ENCODE results near the gene IL36RN. TPM values are rescaled to one million over a fixed set of nuclear protein-coding genes. Genes with fewer than 3 reads are reported as not detected.

IL36RN gene
- total RNA-seq, 1 donor from 2014 or later: 0.25 TPM

GRCh38 chr2:113069676-113070605 is 10.9 kb downstream of the IL36RN start:
- intact Hi-C loops (cut with DNase I): no loop called here
- TF ChIP-seq POLR2AphosphoS5 (IDR thresholded peaks at IDR 0.05; ENCODE audit: insufficient read depth in 1 of 2, low read depth in 1 of 2) (no peak), POLR2A (IDR thresholded peaks at IDR 0.05) (no peak), CTCF (IDR thresholded peaks at IDR 0.05) (no peak)
- Histone ChIP-seq H3K27ac (no peak overlapping the region), H3K4me1 (peaks cover 5% of the 10 kb centered on the region), H3K9me3 (no peaks in the 10 kb centered on the region), H3K36me3 (no peaks in the 10 kb centered on the region), H3K27me3 (no peaks in the 10 kb centered on the region), H3K4me3 (no peak overlapping the region)
- DNase-seq (ENCODE audit: extremely low spot score in 2 of 2): peak; percentile 52 to 60

- DNase-seq (ENCODE audit: extremely low spot score in 2 of 2): peak in 1 of 2 donors; percentile 47
- peaks cover 5% of the 10 kb centered on the region for H3K4me1 ChIP-seq
- H3K36me3 ChIP-seq: no peaks in the 10 kb centered on the region
- no peak overlapping the region for H3K4me3 ChIP-seq
- TF ChIP-seq POLR2A (IDR thresholded peaks at IDR 0.05) (no peak), POLR2AphosphoS5 (IDR thresholded peaks at IDR 0.05; ENCODE audit: insufficient read depth in 1 of 2, low read depth in 1 of 2) (no peak), CTCF (IDR thresholded peaks at IDR 0.05) (no peak)
- no peak overlapping the region for H3K27ac ChIP-seq
- no peaks in the 10 kb centered on the region for H3K27me3 ChIP-seq
- no peaks in the 10 kb centered on the region for H3K9me3 ChIP-seq
- intact Hi-C loops (cut with DNase I): no loop called here
Measured at GRCh38 chr2:113070606-113070975, 11.6 kb downstream of the IL36RN start.

GRCh38 chr2:113072584-113072983 is 13.6 kb downstream of the IL36RN start:
- no peaks in the 10 kb centered on the region for H3K36me3 ChIP-seq
- intact Hi-C loops (cut with DNase I): no loop called here
- no peaks in the 10 kb centered on the region for H3K27me3 ChIP-seq
- H3K4me3 ChIP-seq: no peak overlapping the region
- peaks cover 5% of the 10 kb centered on the region for H3K4me1 ChIP-seq
- H3K27ac ChIP-seq: no peak overlapping the region
- TF ChIP-seq POLR2A (IDR thresholded peaks at IDR 0.05): no peak
- no peak for TF ChIP-seq POLR2AphosphoS5 (IDR thresholded peaks at IDR 0.05; ENCODE audit: insufficient read depth in 1 of 2, low read depth in 1 of 2)
- no peak for TF ChIP-seq CTCF (IDR thresholded peaks at IDR 0.05)
- DNase-seq (ENCODE audit: extremely low spot score in 2 of 2): no peak
- no peaks in the 10 kb centered on the region for H3K9me3 ChIP-seq

- no peak overlapping the region for H3K4me3 ChIP-seq
- intact Hi-C loops (cut with DNase I): no loop called here
- peaks cover 5% of the 10 kb centered on the region for H3K4me1 ChIP-seq
- no peaks in the 10 kb centered on the region for H3K36me3 ChIP-seq
- no peak for TF ChIP-seq CTCF (IDR thresholded peaks at IDR 0.05)
- TF ChIP-seq POLR2AphosphoS5 (IDR thresholded peaks at IDR 0.05; ENCODE audit: insufficient read depth in 1 of 2, low read depth in 1 of 2): no peak
- TF ChIP-seq POLR2A (IDR thresholded peaks at IDR 0.05): no peak
- no peak overlapping the region for H3K27ac ChIP-seq
- no peak for DNase-seq (ENCODE audit: extremely low spot score in 2 of 2)
- no peaks in the 10 kb centered on the region for H3K27me3 ChIP-seq
- H3K9me3 ChIP-seq: no peaks in the 10 kb centered on the region
Measured at GRCh38 chr2:113073325-113073834, 14.4 kb downstream of the IL36RN start.

- H3K36me3 ChIP-seq: no peaks in the 10 kb centered on the region
- H3K27me3 ChIP-seq: no peaks in the 10 kb centered on the region
- H3K27ac ChIP-seq: no peak overlapping the region
- no peak for TF ChIP-seq POLR2A (IDR thresholded peaks at IDR 0.05)
- no peak for TF ChIP-seq POLR2AphosphoS5 (IDR thresholded peaks at IDR 0.05; ENCODE audit: insufficient read depth in 1 of 2, low read depth in 1 of 2)
- TF ChIP-seq CTCF (IDR thresholded peaks at IDR 0.05): no peak
- intact Hi-C loops (cut with DNase I): no loop called here
- no peak for DNase-seq (ENCODE audit: extremely low spot score in 2 of 2)
- peaks cover 5% of the 10 kb centered on the region for H3K4me1 ChIP-seq
- H3K4me3 ChIP-seq: no peak overlapping the region
- H3K9me3 ChIP-seq: no peaks in the 10 kb centered on the region
Measured at GRCh38 chr2:113075030-113075429, 16.0 kb downstream of the IL36RN start.
